Measurements from ENCODE around the gene ITPK1. TPM values are rescaled to one million over a fixed set of nuclear protein-coding genes. Genes with fewer than 3 reads are reported as not detected.

Gene ITPK1
- total RNA-seq, 1 donor, result 25.0 TPM

DNA sequence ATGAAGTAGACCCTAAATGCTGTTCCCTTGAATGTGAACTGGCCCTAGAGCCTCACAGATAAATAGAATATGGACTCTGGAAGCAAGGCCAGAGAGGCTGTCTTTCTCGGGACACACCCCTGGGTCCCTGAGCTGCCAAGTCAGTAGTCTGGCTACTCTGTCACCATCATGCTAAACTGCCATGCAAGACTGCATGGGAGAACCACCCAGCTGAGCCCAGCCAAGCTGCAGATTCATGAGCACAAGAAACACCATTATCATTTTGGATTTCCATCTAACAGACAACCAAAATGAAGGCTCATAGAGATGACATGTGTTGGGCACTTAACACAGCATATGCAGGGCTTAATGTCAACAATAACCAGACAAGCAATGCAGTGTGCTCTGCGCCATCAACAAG is 139.5 kb downstream of the ITPK1 start:
- peaks cover 14% of the 10 kb centered on the region for H3K4me1 ChIP-seq (ENCODE audit: insufficient read depth, low read length)
- H3K27me3 ChIP-seq (ENCODE audit: insufficient read depth, low read length), result no peaks in the 10 kb centered on the region
- no peak overlapping the region for H2AFZ ChIP-seq (ENCODE audit: low read length)
- DNase-seq (ENCODE audit: insufficient read length, low spot score, missing footprints), result peak; percentile 39
- TF ChIP-seq, protein P1, sequence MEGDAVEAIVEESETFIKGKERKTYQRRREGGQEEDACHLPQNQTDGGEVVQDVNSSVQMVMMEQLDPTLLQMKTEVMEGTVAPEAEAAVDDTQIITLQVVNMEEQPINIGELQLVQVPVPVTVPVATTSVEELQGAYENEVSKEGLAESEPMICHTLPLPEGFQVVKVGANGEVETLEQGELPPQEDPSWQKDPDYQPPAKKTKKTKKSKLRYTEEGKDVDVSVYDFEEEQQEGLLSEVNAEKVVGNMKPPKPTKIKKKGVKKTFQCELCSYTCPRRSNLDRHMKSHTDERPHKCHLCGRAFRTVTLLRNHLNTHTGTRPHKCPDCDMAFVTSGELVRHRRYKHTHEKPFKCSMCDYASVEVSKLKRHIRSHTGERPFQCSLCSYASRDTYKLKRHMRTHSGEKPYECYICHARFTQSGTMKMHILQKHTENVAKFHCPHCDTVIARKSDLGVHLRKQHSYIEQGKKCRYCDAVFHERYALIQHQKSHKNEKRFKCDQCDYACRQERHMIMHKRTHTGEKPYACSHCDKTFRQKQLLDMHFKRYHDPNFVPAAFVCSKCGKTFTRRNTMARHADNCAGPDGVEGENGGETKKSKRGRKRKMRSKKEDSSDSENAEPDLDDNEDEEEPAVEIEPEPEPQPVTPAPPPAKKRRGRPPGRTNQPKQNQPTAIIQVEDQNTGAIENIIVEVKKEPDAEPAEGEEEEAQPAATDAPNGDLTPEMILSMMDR (IDR thresholded peaks at IDR 0.05; ENCODE audit: extremely low read depth, low read depth, low read length), result no peak
- peaks cover 5% of the 10 kb centered on the region for H4K20me1 ChIP-seq (ENCODE audit: insufficient read depth, low read length)
- no peak overlapping the region for H3K4me2 ChIP-seq (ENCODE audit: insufficient read depth, low read length)
- peaks cover 7% of the 10 kb centered on the region for H3K9me3 ChIP-seq (ENCODE audit: low read depth, low read length)
- no peaks in the 10 kb centered on the region for H3K79me2 ChIP-seq (ENCODE audit: insufficient read depth, low read length)
- no peak overlapping the region for H3K27ac ChIP-seq (ENCODE audit: low read depth, low read length)
- no peaks in the 10 kb centered on the region for H3K36me3 ChIP-seq (ENCODE audit: insufficient read depth, low read length)
- no peak overlapping the region for H3K4me3 ChIP-seq (ENCODE audit: insufficient read depth, low read length)

DNA sequence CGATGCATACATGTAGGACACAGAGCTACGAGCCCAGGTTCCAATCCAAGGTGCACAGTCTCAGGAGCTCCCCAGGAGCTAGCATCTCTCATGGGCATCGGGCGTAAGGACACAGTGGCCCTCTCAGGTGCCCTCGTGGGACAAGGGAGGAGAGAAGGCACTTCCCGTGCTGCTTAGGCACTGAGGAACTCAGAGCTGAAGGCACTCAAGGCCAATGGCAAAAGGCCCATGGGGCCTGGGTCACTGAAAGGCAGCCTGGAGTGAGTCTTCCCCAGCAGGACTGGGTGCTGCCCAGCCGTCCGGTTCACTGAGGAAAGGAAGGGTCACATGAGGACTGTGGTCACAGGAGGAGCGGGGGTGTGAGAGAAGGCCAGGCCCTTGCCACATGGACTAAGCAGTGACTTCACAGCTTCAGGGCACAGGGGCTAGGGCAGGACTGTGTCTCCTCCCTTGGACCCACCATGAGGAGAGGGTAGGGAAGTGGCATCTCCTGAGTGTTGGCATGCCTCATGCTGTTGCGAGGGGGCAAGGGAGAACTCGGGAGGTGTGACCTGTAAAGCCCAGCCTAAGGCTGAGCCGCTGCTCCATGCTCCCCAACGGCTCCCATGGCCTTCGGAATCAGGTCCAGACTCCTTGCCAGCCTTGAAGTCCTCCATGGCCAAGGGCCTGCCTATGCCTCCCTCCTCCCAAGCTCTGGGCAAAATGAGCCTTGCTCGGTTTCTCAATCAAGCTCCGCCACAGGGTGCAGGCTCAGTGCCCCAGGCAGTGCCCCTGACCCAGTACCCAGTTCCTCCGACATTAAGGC is 141.0 kb downstream of the ITPK1 start:
- H2AFZ ChIP-seq (ENCODE audit: low read length), result no peak overlapping the region
- peak overlapping the region; percentile 61 for H3K27ac ChIP-seq (ENCODE audit: low read depth, low read length)
- H3K4me2 ChIP-seq (ENCODE audit: insufficient read depth, low read length), result no peak overlapping the region
- H3K4me3 ChIP-seq (ENCODE audit: insufficient read depth, low read length), result no peak overlapping the region
- no peak for DNase-seq (ENCODE audit: insufficient read length, low spot score, missing footprints)
- H3K79me2 ChIP-seq (ENCODE audit: insufficient read depth, low read length), result no peaks in the 10 kb centered on the region
- H3K9me3 ChIP-seq (ENCODE audit: low read depth, low read length), result peaks cover 7% of the 10 kb centered on the region
- H3K36me3 ChIP-seq (ENCODE audit: insufficient read depth, low read length), result no peaks in the 10 kb centered on the region
- peaks cover 10% of the 10 kb centered on the region for H4K20me1 ChIP-seq (ENCODE audit: insufficient read depth, low read length)
- TF ChIP-seq, protein P1 (IDR thresholded peaks at IDR 0.05; ENCODE audit: extremely low read depth, low read depth, low read length), result no peak
- no peaks in the 10 kb centered on the region for H3K27me3 ChIP-seq (ENCODE audit: insufficient read depth, low read length)
- peaks cover 14% of the 10 kb centered on the region for H3K4me1 ChIP-seq (ENCODE audit: insufficient read depth, low read length)

DNA sequence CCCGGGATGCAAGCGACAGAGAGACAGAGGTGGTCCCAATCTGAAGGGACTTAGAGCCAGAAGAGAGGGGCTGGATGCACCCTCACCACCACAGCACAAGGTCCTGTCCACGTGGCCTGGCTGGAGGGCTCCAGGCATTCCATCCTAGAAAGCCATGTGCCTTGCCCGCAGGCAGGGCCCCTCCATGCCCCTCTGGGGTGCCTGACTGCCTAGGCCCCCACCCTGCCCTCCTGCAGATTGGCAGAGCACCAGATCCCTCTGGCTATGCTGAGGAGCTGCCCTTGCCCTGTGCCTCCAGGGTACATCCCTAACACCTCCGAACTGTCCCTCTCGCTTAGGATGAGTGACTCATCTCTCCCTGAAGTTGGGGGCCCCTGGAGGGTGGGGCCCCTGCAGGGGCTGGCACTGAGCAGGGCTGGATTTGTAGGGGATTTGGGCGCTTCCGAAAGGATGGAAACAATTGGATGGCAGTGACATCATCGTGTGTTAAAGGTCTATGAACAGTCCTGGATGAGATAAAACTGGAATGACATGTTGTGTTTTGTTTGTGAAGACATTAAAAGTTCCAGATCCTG is 141.8 kb downstream of the ITPK1 start:
- DNase-seq (ENCODE audit: insufficient read length, low spot score, missing footprints), result peak; percentile 84
- H3K27ac ChIP-seq (ENCODE audit: low read depth, low read length), result peak overlapping the region; percentile 61
- peaks cover 14% of the 10 kb centered on the region for H3K4me1 ChIP-seq (ENCODE audit: insufficient read depth, low read length)
- TF ChIP-seq, protein P1 (IDR thresholded peaks at IDR 0.05; ENCODE audit: extremely low read depth, low read depth, low read length), result no peak
- peak overlapping the region; percentile 3 for H2AFZ ChIP-seq (ENCODE audit: low read length)
- H4K20me1 ChIP-seq (ENCODE audit: insufficient read depth, low read length), result peaks cover 10% of the 10 kb centered on the region
- H3K4me2 ChIP-seq (ENCODE audit: insufficient read depth, low read length), result peak overlapping the region; percentile 26
- H3K79me2 ChIP-seq (ENCODE audit: insufficient read depth, low read length), result no peaks in the 10 kb centered on the region
- no peaks in the 10 kb centered on the region for H3K27me3 ChIP-seq (ENCODE audit: insufficient read depth, low read length)
- peak overlapping the region; percentile 28 for H3K4me3 ChIP-seq (ENCODE audit: insufficient read depth, low read length)
- peaks cover 7% of the 10 kb centered on the region for H3K9me3 ChIP-seq (ENCODE audit: low read depth, low read length)
- H3K36me3 ChIP-seq (ENCODE audit: insufficient read depth, low read length), result no peaks in the 10 kb centered on the region

DNA sequence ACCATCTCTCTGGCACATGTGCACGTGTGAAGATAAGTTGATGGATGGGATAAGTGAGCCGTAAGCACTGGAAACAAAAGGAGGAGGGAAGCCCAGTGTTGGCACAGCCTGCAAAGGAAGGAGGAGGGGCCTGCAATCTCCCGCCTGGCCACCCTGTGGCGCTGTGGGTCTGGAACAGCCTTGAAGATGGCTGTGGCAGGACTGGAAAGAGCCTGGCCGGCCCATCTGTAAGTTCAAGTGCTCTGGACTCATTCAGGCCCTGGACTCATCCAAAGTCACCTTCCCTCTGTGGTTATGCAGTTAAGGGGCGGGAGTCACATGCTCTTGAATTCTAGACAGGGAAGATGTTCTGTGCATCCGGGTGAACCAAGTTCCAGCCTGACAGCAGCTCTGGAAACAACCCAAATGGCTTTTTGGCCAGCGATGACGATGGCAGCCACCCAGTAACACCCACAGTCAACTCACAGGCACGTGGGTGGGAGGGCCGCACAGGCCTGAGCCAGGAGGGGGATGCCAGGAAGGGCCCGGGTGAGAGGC is 142.4 kb downstream of the ITPK1 start:
- peaks cover 14% of the 10 kb centered on the region for H4K20me1 ChIP-seq (ENCODE audit: insufficient read depth, low read length)
- no peaks in the 10 kb centered on the region for H3K79me2 ChIP-seq (ENCODE audit: insufficient read depth, low read length)
- peaks cover 14% of the 10 kb centered on the region for H3K4me1 ChIP-seq (ENCODE audit: insufficient read depth, low read length)
- H2AFZ ChIP-seq (ENCODE audit: low read length), result peak overlapping the region; percentile 3
- peak overlapping the region; percentile 61 for H3K27ac ChIP-seq (ENCODE audit: low read depth, low read length)
- no peaks in the 10 kb centered on the region for H3K36me3 ChIP-seq (ENCODE audit: insufficient read depth, low read length)
- DNase-seq (ENCODE audit: insufficient read length, low spot score, missing footprints), result peak; percentile 96
- no peaks in the 10 kb centered on the region for H3K27me3 ChIP-seq (ENCODE audit: insufficient read depth, low read length)
- peak overlapping the region; percentile 26 for H3K4me2 ChIP-seq (ENCODE audit: insufficient read depth, low read length)
- H3K4me3 ChIP-seq (ENCODE audit: insufficient read depth, low read length), result no peak overlapping the region
- H3K9me3 ChIP-seq (ENCODE audit: low read depth, low read length), result peaks cover 7% of the 10 kb centered on the region
- TF ChIP-seq, protein P1 (IDR thresholded peaks at IDR 0.05; ENCODE audit: extremely low read depth, low read depth, low read length), result peak; percentile 89

All from osteoblast (primary cell).